Adrenal gland (tissue), 12 donors: ENCODE results near the gene STX2. TPM values are rescaled to one million over a fixed set of nuclear protein-coding genes. Genes with fewer than 3 reads are reported as not detected.
"Not testable (repeated sequence)": the region's sequence is repeated elsewhere in the genome, so short reads cannot be mapped to it uniquely, and the experiment has no call there.

Source experiments
- DNase-seq, 7 donors: peaks; one replicate each; pipeline ENCODE4 v3.0.0-alpha.2; 2019 to 2020
- H3K27ac ChIP-seq, 5 donors: fragments of 200-600 bp; sonication (generic) in 4 of 5; 1 replicate in 3 of 5; 2 replicates in 2 of 5; pipeline versions ENCODE4 v1.5.1 to v1.8.0; 2016 to 2020; ENCODE audit warnings: mild to moderate bottlenecking in 1 of 5
- H3K27me3 ChIP-seq: fragments of 200-600 bp; 2 replicates; pipeline ENCODE4 v1.8.0; 2021
- H3K36me3 ChIP-seq, 2 donors: fragments of 200-600 bp; replicated peaks in 1 of 2; 1 replicate in 1 of 2; 2 replicates in 1 of 2; pipeline versions ENCODE4 v1.5.1 to v1.8.0; 2018 to 2022
- H3K4me1 ChIP-seq, 2 donors: fragments of 200-600 bp; replicated peaks in 1 of 2; 1 replicate in 1 of 2; 2 replicates in 1 of 2; pipeline versions ENCODE4 v1.5.1 to v1.8.0; 2018 to 2021
- H3K4me3 ChIP-seq, 4 donors: fragments of 200-600 bp; sonication (generic) in 3 of 4; one replicate each; pipeline ENCODE4 v1.5.1; 2016 to 2018
- H3K9me3 ChIP-seq, 3 donors: fragments of 200-600 bp; sonication (generic) in 1 of 3; replicated peaks in 1 of 3; 1 replicate in 2 of 3; 2 replicates in 1 of 3; pipeline versions ENCODE4 v1.5.1 to v1.8.0; 2016 to 2021
- CTCF ChIP-seq, 6 experiments: fragments of 450-650 bp in 4 of 6; fragments of 200-600 bp in 2 of 6; sonication (generic) in 1 of 6; IDR thresholded peaks; 1 replicate in 5 of 6; 2 replicates in 1 of 6; pipeline versions ENCODE4 v1.5.1 to v1.8.0; 2016 to 2021; ENCODE audit warnings: antibody characterized with exemption in 6 of 6, mild to moderate bottlenecking in 2 of 6, moderate library complexity in 1 of 6
- POLR2A ChIP-seq, 2 donors: fragments of 450-650 bp; IDR thresholded peaks; one replicate each; pipeline ENCODE4 v1.6.1; 2017; ENCODE audit warnings: antibody characterized with exemption in 2 of 2, mild to moderate bottlenecking in 2 of 2, moderate library complexity in 1 of 2
- WGBS, 4 donors: extraction: QIAGEN DNeasy Blood & Tissue Kit in 2 of 4; methylation state at CpG; one replicate each; pipeline versions ENCODE4 v1.1.5 to v1.1.7; 2013 to 2017; 5-methylcytosine and 5-hydroxymethylcytosine counted together
- intact Hi-C, 2 donors: fragments of 100-400 bp; cut with DNase I; formaldehyde crosslinking; loops; one replicate each; pipeline versions ENCODE4 v1.14.1 to v1.15.0; 2022 to 2023
- polyA plus RNA-seq, 3 donors: library from polyadenylated mRNA; stranded (reverse); fragments of 200-250 nt in 2 of 3; fragments of 350-450 nt in 1 of 3; fragmentation: Illumina TruSeq in 1 of 3; extraction: RNeasy Lipid Tissue Mini Kit (QIAGEN cat#74804) in 1 of 3; gene quantifications; one replicate each; pipeline ENCODE4 v1.2.3, GENCODE V29; 2013 to 2014
- total RNA-seq, 9 donors: library from RNA; depleted of rRNA in 4 of 9; stranded (reverse); fragments of >200 nt in 4 of 9; fragments of 120-200 nt in 1 of 9; fragmentation: NEBNext Ultra II Directional in 1 of 9; extraction: Animal tissue kit (Norgen Biotek cat#: 25700) in 1 of 9; gene quantifications; one replicate each; pipeline versions ENCODE4 v1.1.0 to v1.2.4, GENCODE V29; 2013 to 2023
- donor health status: healthy with polysubstance abuse.
- donor health status: Bipolar disorder and iron deficiency.
- donor health status: DM: yes; HTN: yes; CAD: no.
- donor health status: DM: no; HTN: no; CAD: no.
- donor health status: DM: no; HTN: no; CAD: no.
- donor health status: DM: yes; HTN: yes; CAD: no.

Gene STX2
- total and polyA plus RNA-seq, 12 donors, result 8.3 to 23.8 (median 13.6) TPM

GRCh38 chr12:130868412-130868811, 29.4 kb upstream of the STX2 start:
- Histone ChIP-seq H3K9me3 (no peaks in the 10 kb centered on the region), H3K4me3 (no peak overlapping the region), H3K36me3 (peaks cover 0 to 6% of the 10 kb centered on the region in 2 donors), H3K27me3 (no peaks in the 10 kb centered on the region), H3K4me1 (peaks cover 9 to 12% of the 10 kb centered on the region in 2 donors), H3K27ac (peak overlapping the region in 4 of 5 donors; percentile 0 to 22 (median 20))
- 31 to 48% (median 38%) methylated on average over 4 of the region's 4 CpGs for WGBS, 4 donors
- intact Hi-C loops, result no loop called here
- TF ChIP-seq CTCF (IDR thresholded peaks at IDR 0.05) (no peak), POLR2A (IDR thresholded peaks at IDR 0.05) (no peak)
- peak in 2 of 7 donors; percentile 12 to 21 for DNase-seq

- TF ChIP-seq CTCF (IDR thresholded peaks at IDR 0.05), result no peak
- no peaks in the 10 kb centered on the region for H3K36me3 ChIP-seq
- H3K9me3 ChIP-seq, result no peaks in the 10 kb centered on the region
- 83 to 95% (median 86%) methylated on average over 5 of the region's 5 CpGs for WGBS, 4 donors
- intact Hi-C loops, result no loop called here
- no peak for DNase-seq
- no peak overlapping the region for H3K4me3 ChIP-seq
- H3K27me3 ChIP-seq, result no peaks in the 10 kb centered on the region
- H3K27ac ChIP-seq, result no peak overlapping the region
- H3K4me1 ChIP-seq, result no peaks in the 10 kb centered on the region
Observed at GRCh38 chr12:130863298-130863697, 24.2 kb upstream of the STX2 start.

GRCh38 chr12:130862771-130863170, 23.7 kb upstream of the STX2 start:
- H3K4me3 ChIP-seq, H3K4me1 ChIP-seq, H3K27me3 ChIP-seq, DNase-seq, H3K36me3 ChIP-seq, intact Hi-C loops, H3K9me3 ChIP-seq, H3K27ac ChIP-seq: not testable (repeated sequence)
- 87 to 96% (median 93%) methylated on average over 8 of the region's 8 CpGs for WGBS, 4 donors

- TF ChIP-seq POLR2A (IDR thresholded peaks at IDR 0.05) (no peak), CTCF (IDR thresholded peaks at IDR 0.05) (no peak)
- H3K27me3 ChIP-seq, result no peaks in the 10 kb centered on the region
- no peak overlapping the region for H3K27ac ChIP-seq
- no peaks in the 10 kb centered on the region for H3K36me3 ChIP-seq
- H3K4me1 ChIP-seq, result no peaks in the 10 kb centered on the region
- intact Hi-C loops, result no loop called here
- no peaks in the 10 kb centered on the region for H3K9me3 ChIP-seq
- no peak overlapping the region for H3K4me3 ChIP-seq
- WGBS, 4 donors, result 85 to 100% (median 89%) methylated on average over 3 to 4 of the region's 4 CpGs
- DNase-seq, result no peak
Observed at GRCh38 chr12:130862161-130862560, 23.1 kb upstream of the STX2 start.

- WGBS, 4 donors, result 84 to 89% (median 89%) methylated on average over 9 of the region's 9 CpGs
- H3K4me3 ChIP-seq, result no peak overlapping the region
- H3K27me3 ChIP-seq, result no peaks in the 10 kb centered on the region
- no peaks in the 10 kb centered on the region for H3K4me1 ChIP-seq
- no peak overlapping the region for H3K27ac ChIP-seq
- DNase-seq, result no peak
- no peaks in the 10 kb centered on the region for H3K36me3 ChIP-seq
- TF ChIP-seq CTCF (IDR thresholded peaks at IDR 0.05) (no peak), POLR2A (IDR thresholded peaks at IDR 0.05) (no peak)
- intact Hi-C loops, result no loop called here
- no peaks in the 10 kb centered on the region for H3K9me3 ChIP-seq
Observed at GRCh38 chr12:130860311-130860710, 21.3 kb upstream of the STX2 start.
